CD4-positive, alpha-beta T cell (primary cell): ENCODE measurements around the gene WDPCP. TPM values are rescaled to one million over a fixed set of nuclear protein-coding genes. Genes with fewer than 3 reads are reported as not detected.
A peak's percentile ranks its signal among the peaks of the same experiment; 100 is the strongest.

ENCODE experiments used
- ATAC-seq: fragments of 200-7000 bp; cut with Tn5 transposase; one replicate; pipeline ENCODE4 v1.10.0; 2022; ENCODE audit warnings: mild to moderate bottlenecking; ENCODE audit not compliant: poor library complexity
- CTCF ChIA-PET: fragments of 350-600 bp; sonication (Branson Sonifier 250); formaldehyde crosslinking; loops from one replicate; lab custom pipeline; 2021; ENCODE audit warnings: antibody characterized with exemption, inconsistent platforms; lab: Charles Lee
- POLR2A ChIA-PET: fragments of 350-600 bp; sonication (Branson Sonifier 250); formaldehyde crosslinking; loops from one replicate; lab custom pipeline; 2021; ENCODE audit warnings: antibody characterized with exemption, inconsistent platforms; lab: Charles Lee
- DNase-seq, 14 experiments: peaks; one replicate each; pipeline ENCODE4 v3.0.0-alpha.2; 2013 to 2020; ENCODE audit warnings: mixed read lengths in 2 of 14
- H3K27ac ChIP-seq, 2 donors: one replicate each; pipeline versions ENCODE4 v1.5.1 to v1.7.0; 2013; ENCODE audit warnings: low read length in 2 of 2, low read depth in 1 of 2, mild to moderate bottlenecking in 1 of 2
- H3K27me3 ChIP-seq, 2 experiments: 1 replicate in 1 of 2; 2 replicates in 1 of 2; pipeline versions ENCODE4 v1.6.1 to v1.7.0; 2013; ENCODE audit warnings: low read length in 2 of 2, control low read depth in 1 of 2, mild to moderate bottlenecking in 1 of 2, moderate library complexity in 1 of 2; ENCODE audit not compliant: insufficient read depth in 2 of 2, control insufficient read depth in 1 of 2
- H3K36me3 ChIP-seq: one replicate; pipeline ENCODE4 v1.6.1; 2013; ENCODE audit warnings: low read length, control low read depth; ENCODE audit not compliant: insufficient read depth
- H3K4me1 ChIP-seq: one replicate; pipeline ENCODE4 v1.6.1; 2013; ENCODE audit warnings: low read length, control low read depth; ENCODE audit not compliant: insufficient read depth
- H3K4me3 ChIP-seq: one replicate; pipeline ENCODE4 v1.5.1; 2013; ENCODE audit warnings: mild to moderate bottlenecking, low read length, moderate library complexity
- H3K9me3 ChIP-seq, 2 experiments: 1 replicate in 1 of 2; 2 replicates in 1 of 2; pipeline versions ENCODE4 v1.6.1 to v1.7.0; 2013; ENCODE audit warnings: low read length in 2 of 2, mild to moderate bottlenecking in 2 of 2, control low read depth in 1 of 2, moderate library complexity in 1 of 2; ENCODE audit not compliant: control insufficient read depth in 1 of 2, insufficient read depth in 1 of 2
- H3K27ac Mint-ChIP-seq: one replicate; pipeline ENCODE4 v1.8.0; 2020; ENCODE audit warnings: mixed read lengths
- H3K27me3 Mint-ChIP-seq: one replicate; pipeline ENCODE4 v1.8.0; 2021; ENCODE audit warnings: mixed read lengths
- H3K36me3 Mint-ChIP-seq: one replicate; pipeline ENCODE4 v1.8.0; 2021; ENCODE audit warnings: low read depth, mixed read lengths
- H3K4me1 Mint-ChIP-seq: one replicate; pipeline ENCODE4 v1.8.0; 2021; ENCODE audit warnings: low read depth, mixed read lengths
- H3K4me3 Mint-ChIP-seq: one replicate; pipeline ENCODE4 v1.8.0; 2020; ENCODE audit warnings: mild to moderate bottlenecking, mixed read lengths
- H3K9me3 Mint-ChIP-seq: one replicate; pipeline ENCODE4 v1.8.0; 2020; ENCODE audit warnings: mixed read lengths
- CTCF ChIP-seq: fragments of 200-600 bp; IDR thresholded peaks from one replicate; pipeline ENCODE4 v1.8.0; 2022; ENCODE audit warnings: antibody characterized with exemption, mild to moderate bottlenecking
- intact Hi-C, 2 experiments: fragments of 100-400 bp; cut with DNase I in 1 of 2; cut with micrococcal nuclease in 1 of 2; formaldehyde crosslinking; loops; one replicate each; pipeline versions ENCODE4 v1.15.1 to v1.9.0; 2023 to 2025; cut with DNase I, micrococcal nuclease
- total RNA-seq, 174 experiments: library from RNA in 2 of 174; stranded (reverse) in 2 of 174; gene quantifications; one replicate each; pipeline ENCODE4 v1.2.3 and lab custom pipeline; 2021 to 2026

WDPCP gene
- total RNA-seq, 2 experiments from 2014 or later: 8.7 to 9.9 TPM

GRCh38 chr2:63591566-63592175 is 3.4 kb upstream of the WDPCP start:
- no peaks in the 10 kb centered on the region for H3K9me3 Mint-ChIP-seq
- intact Hi-C loops: loop anchor here in 1 of 2 experiments (5.0 kb wide), 2 partner anchors 266 to 426 kb away; partner anchors contain the start of gene VPS54

GRCh38 chr2:63590626-63591408 is 2.5 kb upstream of the WDPCP start:
- POLR2A ChIA-PET: interaction anchor here (3.5 kb wide), 1 partner anchor 251 kb away, joined by 51 read pairs; the partner anchor contains the start of gene UGP2

More at GRCh38 chr2:63591566-63592175, 3.4 kb upstream of the WDPCP start:
- ChIA-PET CTCF (interaction anchor here (1.0 kb wide), 1 partner anchor 270 kb away, joined by 3 read pairs; no protein-coding TSS in a partner anchor), POLR2A (no interaction called here)
- ATAC-seq (no peak), DNase-seq (no peak)
- Histone ChIP-seq H3K4me1 (peaks cover 19% of the 10 kb centered on the region), H3K9me3 (no peaks in the 10 kb centered on the region), H3K4me3 (no peak overlapping the region), H3K36me3 (peaks cover 40% of the 10 kb centered on the region), H3K27ac (no peak overlapping the region), H3K27me3 (no peaks in the 10 kb centered on the region)
- no peak for TF ChIP-seq CTCF
- Mint-ChIP-seq H3K36me3 (peaks cover 64% of the 10 kb centered on the region), H3K27me3 (no peaks in the 10 kb centered on the region), H3K4me1 (peaks cover 72% of the 10 kb centered on the region), H3K4me3 (peak overlapping the region; percentile 70), H3K27ac (peak overlapping the region; percentile 70)

More at GRCh38 chr2:63590626-63591408, 2.5 kb upstream of the WDPCP start:
- Histone ChIP-seq H3K4me1 (peaks cover 19% of the 10 kb centered on the region), H3K27ac (no peak overlapping the region), H3K36me3 (peaks cover 31% of the 10 kb centered on the region), H3K4me3 (no peak overlapping the region), H3K27me3 (no peaks in the 10 kb centered on the region), H3K9me3 (no peaks in the 10 kb centered on the region)
- H3K9me3 Mint-ChIP-seq: no peaks in the 10 kb centered on the region
- DNase-seq (peak in 2 of 14 experiments; percentile 11 to 22), ATAC-seq (no peak)
- CTCF ChIA-PET: interaction anchor here (1.0 kb wide), 1 partner anchor 270 kb away, joined by 3 read pairs; no protein-coding TSS in a partner anchor
- H3K27ac Mint-ChIP-seq: peak overlapping the region; percentile 87
- H3K36me3 Mint-ChIP-seq: peaks cover 57% of the 10 kb centered on the region
- no peaks in the 10 kb centered on the region for H3K27me3 Mint-ChIP-seq
- peak overlapping the region; percentile 93 for H3K4me3 Mint-ChIP-seq
- H3K4me1 Mint-ChIP-seq: peaks cover 77% of the 10 kb centered on the region
- no peak for TF ChIP-seq CTCF
- intact Hi-C loops: loop anchor here in 1 of 2 experiments (5.0 kb wide), 2 partner anchors 266 to 426 kb away; partner anchors contain the start of gene VPS54
